RWPE2 (cell line): ENCODE data around the gene MIF4GD.

Experiments used
- ATAC-seq: fragments of 200-7000 bp; cut with Tn5 transposase; 3 replicates; pipeline ENCODE4 v1.9.1; 2021; ENCODE audit warnings: low read depth
- DNase-seq: peaks from one replicate; pipeline ENCODE4 v3.0.0-alpha.2; 2020; ENCODE audit warnings: low spot score
- H3K27ac ChIP-seq: fragments of 450-650 bp; 2 replicates; pipeline ENCODE4 v1.5.1; 2017; ENCODE audit warnings: mild to moderate bottlenecking; ENCODE audit not compliant: poor library complexity, severe bottlenecking
- H3K27me3 ChIP-seq: fragments of 250-450 bp; sonication (Bioruptor Pico); 2 replicates; pipeline ENCODE4 v1.5.1; 2021; ENCODE audit warnings: mild to moderate bottlenecking, moderate library complexity; ENCODE audit not compliant: insufficient read depth, poor library complexity, severe bottlenecking
- H3K36me3 ChIP-seq: fragments of 250-450 bp; sonication (Bioruptor Pico); 2 replicates; pipeline ENCODE4 v1.5.1; 2020; ENCODE audit warnings: low read depth, mild to moderate bottlenecking, moderate library complexity
- H3K4me1 ChIP-seq: fragments of 250-450 bp; sonication (Bioruptor Pico); 2 replicates; pipeline ENCODE4 v1.5.1; 2021; ENCODE audit warnings: mild to moderate bottlenecking, moderate library complexity; ENCODE audit not compliant: insufficient read depth, poor library complexity, severe bottlenecking
- H3K4me3 ChIP-seq: fragments of 250-450 bp; sonication (Bioruptor Pico); 2 replicates; pipeline ENCODE4 v1.5.1; 2021; ENCODE audit warnings: mild to moderate bottlenecking, moderate library complexity; ENCODE audit not compliant: severe bottlenecking
- H3K9me3 ChIP-seq: fragments of 250-450 bp; sonication (Bioruptor Pico); 2 replicates; pipeline ENCODE4 v1.5.1; 2021; ENCODE audit warnings: mild to moderate bottlenecking, moderate library complexity; ENCODE audit not compliant: severe bottlenecking
- CTCF ChIP-seq: fragments of 450-650 bp; IDR thresholded peaks from one replicate; pipeline ENCODE4 v1.5.1; 2017; ENCODE audit warnings: mild to moderate bottlenecking, moderate library complexity; ENCODE audit not compliant: poor library complexity, severe bottlenecking

MIF4GD gene

GRCh38 chr17:75250009-75250471 lies 21.0 kb downstream of the MIF4GD start:
- peaks cover 33% of the 10 kb centered on the region for H3K36me3 ChIP-seq
- peak; percentile 73 for ATAC-seq
- peaks cover 14% of the 10 kb centered on the region for H3K4me1 ChIP-seq
- H3K9me3 ChIP-seq, result no peaks in the 10 kb centered on the region
- no peaks in the 10 kb centered on the region for H3K27me3 ChIP-seq
- H3K4me3 ChIP-seq, result no peak overlapping the region
- no peak for TF ChIP-seq CTCF
- DNase-seq, result no peak
- peak overlapping the region; percentile 11 for H3K27ac ChIP-seq

- DNase-seq, result no peak
- H3K4me3 ChIP-seq, result no peak overlapping the region
- no peak; the same call in 2 of the 3 replicates for ATAC-seq
- peaks cover 37% of the 10 kb centered on the region for H3K36me3 ChIP-seq
- H3K4me1 ChIP-seq, result peaks cover 14% of the 10 kb centered on the region
- no peaks in the 10 kb centered on the region for H3K27me3 ChIP-seq
- peak overlapping the region; percentile 11 for H3K27ac ChIP-seq
- H3K9me3 ChIP-seq, result no peaks in the 10 kb centered on the region
- no peak for TF ChIP-seq CTCF
These were observed 21.5 kb downstream of the MIF4GD start for GRCh38 chr17:75249564-75249963.

- Histone ChIP-seq H3K27ac (no peak overlapping the region), H3K4me3 (no peak overlapping the region), H3K27me3 (no peaks in the 10 kb centered on the region), H3K4me1 (peaks cover 9% of the 10 kb centered on the region), H3K36me3 (peaks cover 68% of the 10 kb centered on the region), H3K9me3 (no peaks in the 10 kb centered on the region)
- no peak for ATAC-seq
- no peak for TF ChIP-seq CTCF
- no peak for DNase-seq
These were observed 24.6 kb downstream of the MIF4GD start for GRCh38 chr17:75246404-75246803.

GRCh38 chr17:75245011-75245410 lies 26.0 kb downstream of the MIF4GD start:
- peaks cover 80% of the 10 kb centered on the region for H3K36me3 ChIP-seq
- H3K4me1 ChIP-seq, result peaks cover under 1% of the 10 kb centered on the region
- H3K4me3 ChIP-seq, result no peak overlapping the region
- no peak for TF ChIP-seq CTCF
- DNase-seq (no peak), ATAC-seq (no peak)
- no peaks in the 10 kb centered on the region for H3K27me3 ChIP-seq
- H3K9me3 ChIP-seq, result no peaks in the 10 kb centered on the region
- no peak overlapping the region for H3K27ac ChIP-seq

GRCh38 chr17:75244133-75244866 lies 26.7 kb downstream of the MIF4GD start:
- Histone ChIP-seq H3K4me1 (no peaks in the 10 kb centered on the region), H3K4me3 (no peak overlapping the region), H3K27me3 (no peaks in the 10 kb centered on the region), H3K36me3 (peaks cover 81% of the 10 kb centered on the region), H3K27ac (no peak overlapping the region), H3K9me3 (no peaks in the 10 kb centered on the region)
- TF ChIP-seq CTCF, result no peak
- ATAC-seq, result no peak
- no peak for DNase-seq
